GM10248 (cell line): ENCODE results near the gene LEPR.

Source experiments
- CTCF ChIA-PET: fragments of 300-600 bp; sonication (Branson Sonifier 250); formaldehyde crosslinking; extraction: SDS; loops from one replicate; lab custom pipeline; 2021; ENCODE audit warnings: antibody characterized with exemption; lab: Yijun Ruan, JAX
- POLR2A ChIA-PET: fragments of 350-650 bp; sonication (Branson Sonifier 250); formaldehyde crosslinking; extraction: SDS; loops from one replicate; lab custom pipeline; 2020; ENCODE audit warnings: antibody characterized with exemption; lab: Yijun Ruan, JAX
- DNase-seq: peaks from one replicate; pipeline ENCODE4 v3.0.0; 2012; ENCODE audit errors: extremely low spot score
- TF ChIP-seq, protein P1 (sequence below): IDR thresholded peaks from 2 replicates; pipeline ENCODE4 v1.5.1; 2012; ENCODE audit warnings: mild to moderate bottlenecking, low read depth; ENCODE audit errors: extremely low read depth, missing control alignments, control extremely low read depth

The LEPR gene

DNA sequence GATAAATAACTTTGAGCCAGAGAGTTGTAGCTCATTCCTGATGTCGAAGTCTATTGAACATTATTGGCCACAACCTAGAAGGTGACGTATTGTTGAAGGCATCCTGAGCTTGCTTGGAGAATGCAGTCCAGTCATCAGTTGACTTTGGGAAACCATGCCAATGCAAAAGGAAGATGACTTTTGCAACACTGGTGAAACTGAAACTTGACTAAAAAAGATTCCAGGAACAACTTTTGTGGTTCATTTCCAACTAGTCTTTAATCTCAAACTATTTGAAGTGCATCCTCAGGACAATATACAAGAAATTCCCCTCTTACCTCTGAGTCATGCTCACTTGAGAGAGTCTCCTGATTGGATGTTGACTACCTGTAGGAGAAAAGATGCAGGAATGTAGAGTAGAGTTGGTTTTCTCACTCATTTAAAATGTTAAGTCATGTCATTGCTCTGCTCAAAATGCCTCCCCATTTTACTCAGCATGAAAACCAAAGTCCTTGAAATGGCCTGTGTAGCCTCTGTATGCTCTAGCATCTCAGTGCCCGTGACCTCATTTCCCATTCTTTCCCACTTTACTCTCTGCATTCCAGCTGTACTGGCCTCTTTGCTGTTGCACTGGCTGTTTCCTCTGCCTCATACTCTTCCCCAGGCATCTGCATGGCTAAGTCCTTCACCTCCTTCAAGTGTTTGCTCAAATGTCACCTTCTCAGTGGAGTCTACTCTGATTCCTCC, 24.4 kb upstream of the LEPR start:
- ChIA-PET POLR2A (no interaction called here), CTCF (interaction anchor here (0.9 to 1.6 kb wide), 2 partner anchors 13 to 18 kb away, joined by 3 to 4 read pairs; no protein-coding TSS in a partner anchor)
- TF ChIP-seq, protein P1, sequence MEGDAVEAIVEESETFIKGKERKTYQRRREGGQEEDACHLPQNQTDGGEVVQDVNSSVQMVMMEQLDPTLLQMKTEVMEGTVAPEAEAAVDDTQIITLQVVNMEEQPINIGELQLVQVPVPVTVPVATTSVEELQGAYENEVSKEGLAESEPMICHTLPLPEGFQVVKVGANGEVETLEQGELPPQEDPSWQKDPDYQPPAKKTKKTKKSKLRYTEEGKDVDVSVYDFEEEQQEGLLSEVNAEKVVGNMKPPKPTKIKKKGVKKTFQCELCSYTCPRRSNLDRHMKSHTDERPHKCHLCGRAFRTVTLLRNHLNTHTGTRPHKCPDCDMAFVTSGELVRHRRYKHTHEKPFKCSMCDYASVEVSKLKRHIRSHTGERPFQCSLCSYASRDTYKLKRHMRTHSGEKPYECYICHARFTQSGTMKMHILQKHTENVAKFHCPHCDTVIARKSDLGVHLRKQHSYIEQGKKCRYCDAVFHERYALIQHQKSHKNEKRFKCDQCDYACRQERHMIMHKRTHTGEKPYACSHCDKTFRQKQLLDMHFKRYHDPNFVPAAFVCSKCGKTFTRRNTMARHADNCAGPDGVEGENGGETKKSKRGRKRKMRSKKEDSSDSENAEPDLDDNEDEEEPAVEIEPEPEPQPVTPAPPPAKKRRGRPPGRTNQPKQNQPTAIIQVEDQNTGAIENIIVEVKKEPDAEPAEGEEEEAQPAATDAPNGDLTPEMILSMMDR = no peak
- DNase-seq = no peak

DNA sequence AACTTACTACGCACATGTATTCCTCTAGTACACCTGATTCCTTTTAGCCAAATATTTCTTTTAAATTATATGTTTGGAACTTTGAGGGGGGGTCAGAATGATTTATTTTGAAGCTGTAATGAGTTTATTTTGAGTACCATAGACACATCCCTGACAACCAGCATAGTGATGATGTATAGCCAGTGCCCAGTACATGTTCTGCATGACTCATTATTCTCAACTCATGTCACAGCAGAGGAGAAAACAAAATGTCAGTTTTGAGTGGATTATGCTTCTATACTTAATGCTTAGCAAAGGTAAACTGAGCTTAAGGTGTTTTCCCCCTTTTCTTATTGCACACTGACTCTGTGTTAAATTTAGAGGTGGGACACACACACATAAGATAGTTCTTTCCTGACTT, 22.4 kb upstream of the LEPR start:
- DNase-seq = no peak
- TF ChIP-seq, protein P1 = no peak
- ChIA-PET CTCF (interaction anchor here (1.3 to 1.6 kb wide), 2 partner anchors 11 to 33 kb away, joined by 3 to 4 read pairs; no protein-coding TSS in a partner anchor), POLR2A (no interaction called here)

DNA sequence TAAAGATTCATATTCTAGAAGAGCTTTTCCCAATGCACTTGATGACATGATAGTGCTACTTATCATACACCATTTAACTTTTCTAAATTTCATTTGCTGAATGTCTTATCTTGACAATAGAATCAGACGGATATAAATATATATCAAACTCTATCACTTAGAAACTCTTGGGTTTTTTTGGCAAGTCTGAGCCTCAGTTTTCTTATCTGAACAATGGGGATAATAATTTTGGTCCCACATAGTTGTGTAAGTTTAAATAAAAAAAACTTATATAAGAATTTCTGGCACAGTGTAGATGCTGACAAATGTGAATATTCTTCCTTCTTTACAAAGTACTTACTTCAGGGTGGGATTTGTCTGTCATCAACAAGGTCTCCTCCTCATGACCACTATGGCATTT, 21.5 kb upstream of the LEPR start:
- CTCF ChIA-PET = interaction anchor here (1.3 kb wide), 1 partner anchor 32 kb away, joined by 3 read pairs; no protein-coding TSS in a partner anchor
- POLR2A ChIA-PET = no interaction called here
- TF ChIP-seq, protein P1 = no peak
- DNase-seq = no peak

DNA sequence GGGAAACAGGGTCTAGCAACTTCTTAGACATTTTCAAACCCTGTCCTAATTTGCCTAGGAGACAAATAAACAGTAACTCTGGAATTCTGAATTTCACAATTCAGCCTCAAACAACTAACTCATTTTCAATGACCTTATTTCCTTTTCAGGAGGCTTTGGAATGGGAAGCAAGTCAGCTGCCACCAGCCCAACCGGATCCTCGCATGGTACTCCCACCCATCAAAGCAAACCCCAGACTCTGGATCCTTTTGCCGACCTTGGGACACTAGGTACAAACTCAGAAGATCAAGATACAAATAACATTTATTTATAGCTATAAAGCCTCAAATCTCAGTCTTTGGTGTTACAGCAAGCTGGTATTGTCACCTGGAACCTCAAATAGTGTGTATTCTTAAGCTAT, 18.9 kb upstream of the LEPR start:
- ChIA-PET POLR2A (no interaction called here), CTCF (interaction anchor here (1.0 to 2.7 kb wide), 2 partner anchors 8 to 18 kb away, joined by 3 to 7 read pairs; partner anchors contain the start of genes LEPR and LEPROT)
- DNase-seq = no peak
- TF ChIP-seq, protein P1 = no peak

DNA sequence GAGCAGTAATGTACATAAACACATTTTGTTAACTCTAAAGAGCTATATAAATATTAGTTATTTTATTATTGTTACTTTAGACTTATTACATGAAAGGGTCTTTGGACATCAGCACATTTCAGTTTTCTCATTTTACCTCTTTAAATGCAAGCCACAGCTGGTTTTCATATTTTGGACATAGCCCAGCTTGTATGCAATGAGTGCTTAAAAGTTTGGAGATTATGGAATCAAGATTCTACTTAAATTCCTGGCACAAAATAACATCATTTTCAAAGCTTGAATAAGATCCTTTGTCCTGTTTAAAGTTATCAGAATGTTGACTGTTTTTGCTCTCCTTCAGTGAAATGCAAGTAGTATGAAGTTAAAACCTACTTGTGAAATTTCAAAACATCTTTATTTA, 15.5 kb upstream of the LEPR start:
- DNase-seq = no peak
- ChIA-PET POLR2A (no interaction called here), CTCF (interaction anchor here (1.4 to 2.2 kb wide), 2 partner anchors 12 to 283 kb away, joined by 3 to 10 read pairs; no protein-coding TSS in a partner anchor)
- TF ChIP-seq, protein P1 = no peak

DNA sequence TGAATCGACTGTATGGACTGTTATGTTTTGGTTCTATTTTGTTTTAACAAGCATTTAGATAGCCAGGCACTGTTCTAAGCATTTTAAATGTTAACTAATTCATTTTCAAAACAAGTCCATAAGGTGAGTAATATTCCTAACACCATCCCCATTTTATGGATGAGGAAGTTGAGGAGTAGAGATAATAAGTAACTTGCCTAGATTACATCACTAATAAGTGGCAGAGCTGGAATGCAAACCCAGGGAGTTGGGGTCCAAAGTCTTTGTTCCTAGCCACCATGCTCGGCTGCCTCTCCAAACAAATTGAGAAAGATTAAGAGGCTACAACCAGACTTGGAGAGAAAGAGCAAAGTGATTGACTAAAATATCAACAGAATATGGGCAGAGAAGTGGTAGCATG, 12.6 kb upstream of the LEPR start:
- no peak for DNase-seq
- ChIA-PET CTCF (no interaction called here), POLR2A (no interaction called here)
- TF ChIP-seq, protein P1 = no peak
